ENCODE measurements around the gene EMID1. TPM values are rescaled to one million over a fixed set of nuclear protein-coding genes. Genes with fewer than 3 reads are reported as not detected.

EMID1 gene
- total RNA-seq, 1 donor from 2014 or later = 0.43 TPM

DNA sequence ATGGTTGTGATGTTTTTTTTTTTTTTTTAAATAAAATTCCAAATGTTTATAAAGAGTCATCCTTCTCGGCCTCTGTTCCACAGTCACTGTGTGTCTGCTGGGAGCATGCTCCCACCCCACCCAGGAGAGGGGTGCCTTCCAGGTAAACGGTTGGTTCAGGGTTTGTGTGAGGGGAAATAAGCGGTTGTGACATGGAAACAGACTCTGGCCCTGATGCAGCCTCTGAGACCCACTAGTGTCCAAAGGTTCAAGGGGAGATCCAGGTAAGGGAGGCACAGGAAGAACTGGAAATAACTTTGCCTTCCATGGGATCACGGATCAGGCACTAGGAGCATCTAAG lies 94.7 kb downstream of the EMID1 start:
- ATAC-seq (no peak), DNase-seq (ENCODE audit: missing footprints) (no peak)
- intact Hi-C loops (cut with DNase I) = no loop called here

DNA sequence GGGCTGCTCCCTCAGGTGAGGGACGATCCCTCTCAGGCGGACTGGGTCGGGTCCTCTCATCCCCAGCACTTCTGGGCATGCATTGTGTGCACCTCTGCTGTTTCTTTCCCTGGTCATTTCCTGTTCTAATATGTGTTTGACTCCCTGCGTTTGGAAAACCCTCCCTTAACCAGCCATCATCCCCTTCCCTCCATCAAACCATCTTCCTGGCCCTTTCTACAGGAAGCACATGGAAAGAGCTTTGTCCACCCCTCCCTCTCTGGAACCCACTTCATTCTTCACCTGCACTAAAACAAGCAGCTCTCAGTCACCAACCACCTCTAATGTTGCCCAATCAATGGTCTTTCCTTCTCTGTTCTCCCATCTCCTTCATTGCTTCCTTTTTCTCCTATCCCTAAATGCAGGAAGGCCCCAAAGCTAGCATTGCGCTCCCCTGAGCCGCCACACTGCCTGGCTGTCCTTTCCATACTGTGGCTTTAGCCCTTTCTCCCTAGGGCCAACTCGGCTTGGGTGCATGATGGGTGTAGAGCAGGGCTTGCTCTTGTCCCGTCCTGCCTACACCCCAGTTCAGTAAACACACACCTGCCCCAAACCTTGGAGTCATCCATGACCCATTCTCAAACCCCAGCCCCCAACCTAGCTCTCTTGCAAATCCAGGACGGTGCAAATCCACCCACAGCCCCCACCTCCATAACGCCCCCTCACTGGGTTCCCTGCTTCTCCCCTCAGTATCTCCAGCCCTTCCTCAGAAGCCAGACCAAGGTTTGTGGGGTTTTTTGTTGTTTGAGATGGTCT lies 95.3 kb downstream of the EMID1 start:
- intact Hi-C loops (cut with DNase I) = no loop called here
- ATAC-seq (no peak), DNase-seq (ENCODE audit: missing footprints) (no peak)

DNA sequence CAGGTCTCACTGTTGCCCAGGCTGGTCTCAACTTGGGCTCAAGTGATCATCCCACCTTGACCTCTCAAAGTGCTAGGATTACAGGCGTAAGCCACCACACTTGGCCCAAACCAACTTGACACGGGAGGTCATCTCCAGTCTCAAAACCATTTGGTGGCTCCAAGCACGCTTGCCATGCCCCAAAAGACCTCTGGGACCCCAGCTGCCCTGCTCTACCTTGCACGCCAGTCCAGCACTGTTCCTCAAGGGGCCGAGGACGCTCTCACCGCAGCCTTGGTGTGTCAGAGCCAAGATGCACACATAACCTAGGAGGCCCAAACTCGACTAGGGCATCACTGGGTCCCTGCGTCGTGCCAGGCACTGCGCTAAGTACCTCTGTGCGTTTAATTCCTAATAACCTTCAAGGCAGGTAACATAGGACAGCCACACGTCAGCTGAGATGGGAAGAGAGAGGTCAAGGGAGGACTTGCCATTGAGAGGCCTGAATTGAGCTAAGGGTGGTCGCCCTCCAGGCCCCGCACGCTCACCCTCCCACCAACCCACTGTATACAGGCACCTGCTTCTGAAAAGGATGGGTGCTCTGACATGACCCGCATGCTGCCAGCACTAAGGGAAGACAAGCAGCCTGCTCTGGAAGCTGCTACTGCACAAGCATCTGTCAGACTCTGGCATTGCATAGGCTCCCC lies 96.2 kb downstream of the EMID1 start:
- DNase-seq (ENCODE audit: missing footprints) (no peak), ATAC-seq (no peak)
- intact Hi-C loops (cut with DNase I) = no loop called here

DNA sequence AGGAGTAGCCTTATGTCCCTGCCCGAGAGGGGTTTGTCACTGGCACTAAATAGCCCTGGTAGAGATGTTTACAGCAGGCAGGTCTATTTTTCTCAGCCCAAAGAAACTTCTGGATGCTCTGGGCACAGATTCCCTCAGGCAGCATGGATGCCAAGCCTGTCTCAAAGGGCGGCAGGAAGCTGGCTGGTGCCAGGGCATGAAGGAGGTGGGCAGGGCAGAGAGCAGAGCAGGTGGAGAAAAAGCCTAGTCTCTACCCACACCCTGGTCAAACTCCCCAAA lies 96.6 kb downstream of the EMID1 start:
- no peak for ATAC-seq
- no peak for DNase-seq (ENCODE audit: missing footprints)
- intact Hi-C loops (cut with DNase I) = no loop called here

DNA sequence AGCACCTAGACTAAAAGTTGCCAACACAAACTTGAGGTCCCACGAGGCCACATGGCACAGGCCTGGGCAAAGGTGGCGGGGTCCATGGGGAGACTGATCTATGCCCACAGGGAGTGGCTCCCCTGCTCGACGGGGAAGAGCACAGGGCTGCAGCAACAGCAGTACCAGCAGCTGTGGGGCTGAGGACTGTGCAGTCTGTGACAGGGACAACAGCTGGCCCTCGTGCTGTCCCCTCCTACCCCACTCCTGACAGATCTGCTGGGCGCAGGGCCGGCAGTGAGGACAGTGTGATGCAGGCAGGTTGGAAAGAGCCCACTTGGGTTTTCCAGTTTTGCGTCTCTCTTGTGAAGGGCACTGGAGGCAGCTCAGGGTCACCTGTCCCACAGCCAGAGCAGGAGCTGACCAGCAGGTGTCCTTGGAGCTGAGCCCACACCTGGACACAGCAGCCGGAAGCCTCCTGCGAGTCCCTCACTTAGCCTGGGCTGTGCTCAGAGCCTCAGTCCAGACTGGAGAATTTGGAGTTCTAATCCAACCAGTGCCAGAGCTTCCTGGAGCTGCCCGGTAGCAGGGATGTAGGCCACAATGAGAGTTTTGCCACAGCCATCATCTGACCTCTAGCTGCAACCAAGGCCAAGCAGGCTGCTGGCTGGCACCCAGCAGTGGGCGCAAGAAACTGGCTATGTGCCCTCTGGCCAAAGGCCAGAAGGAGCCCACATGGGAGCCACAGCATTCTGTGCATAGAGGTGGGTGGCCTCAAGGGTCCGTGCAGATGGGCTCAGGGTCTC lies 97.2 kb downstream of the EMID1 start:
- ATAC-seq (no peak), DNase-seq (ENCODE audit: missing footprints) (no peak)
- intact Hi-C loops (cut with DNase I) = no loop called here

DNA sequence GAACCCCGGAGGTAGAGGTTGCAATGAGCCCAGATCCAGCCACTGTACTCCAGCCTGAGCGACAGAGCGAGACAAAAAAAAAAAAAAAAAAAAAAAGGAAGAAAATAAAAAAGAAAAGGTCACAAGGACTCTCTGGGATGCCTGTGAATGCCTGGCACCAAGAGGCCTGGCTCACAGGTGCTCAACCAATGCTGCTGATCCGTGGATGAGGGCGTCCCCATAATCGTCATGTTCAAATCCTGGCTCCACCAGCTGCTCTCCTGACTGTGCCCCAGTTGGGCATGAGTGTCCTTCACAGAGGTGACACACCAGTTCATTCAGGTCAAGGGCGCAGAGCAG lies 100.1 kb downstream of the EMID1 start:
- ATAC-seq = no peak
- intact Hi-C loops (cut with DNase I) = loop anchor here (1.0 to 2.0 kb wide), 2 partner anchors 37 to 53 kb away; partner anchors contain the start of gene EWSR1
- DNase-seq (ENCODE audit: missing footprints) = no peak

DNA sequence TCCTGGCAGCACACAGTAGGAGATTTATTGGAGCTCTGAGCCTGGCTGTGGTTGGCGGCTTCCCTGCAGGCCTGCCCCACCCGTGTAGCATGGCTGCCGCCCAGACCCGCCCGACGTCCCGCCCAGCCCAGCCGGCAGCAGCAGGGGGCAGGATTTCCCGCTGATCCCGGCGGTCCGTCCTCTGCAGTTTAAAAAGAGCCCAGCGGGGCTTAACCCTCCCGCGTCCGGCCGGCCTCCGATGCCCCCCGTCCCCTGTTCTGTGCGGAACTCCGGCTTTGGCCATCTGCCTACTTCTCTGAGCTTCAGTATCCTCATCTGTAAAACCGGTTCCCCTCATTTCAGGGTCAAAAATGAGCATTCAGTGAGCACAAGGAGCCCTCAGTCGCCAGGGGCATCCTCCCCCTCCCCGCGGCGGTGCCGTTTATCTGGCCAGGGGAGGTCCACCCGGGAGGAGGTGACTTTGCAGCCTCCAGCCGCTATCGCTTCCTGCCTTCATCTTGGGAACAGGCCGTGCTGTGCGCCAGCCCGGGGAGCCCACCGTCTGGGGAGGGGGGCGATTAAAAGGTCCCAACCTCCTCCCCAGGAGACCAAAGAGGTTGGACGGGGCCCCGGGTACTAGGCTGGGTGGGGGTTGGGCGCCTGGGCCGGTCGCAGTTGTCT lies 100.6 kb downstream of the EMID1 start, which contains the start of gene GAS2L1:
Gene GAS2L1, plus strand, starts transcription at position 476 of the 660 bp plus-strand sequence. CDS start 1,456 bp downstream, outside the sequence.
- intact Hi-C loops (cut with DNase I) = loop anchor here (1.0 to 2.0 kb wide), 2 partner anchors 38 to 53 kb away; partner anchors contain the start of gene EWSR1
- peak; percentile 76 for ATAC-seq

DNA sequence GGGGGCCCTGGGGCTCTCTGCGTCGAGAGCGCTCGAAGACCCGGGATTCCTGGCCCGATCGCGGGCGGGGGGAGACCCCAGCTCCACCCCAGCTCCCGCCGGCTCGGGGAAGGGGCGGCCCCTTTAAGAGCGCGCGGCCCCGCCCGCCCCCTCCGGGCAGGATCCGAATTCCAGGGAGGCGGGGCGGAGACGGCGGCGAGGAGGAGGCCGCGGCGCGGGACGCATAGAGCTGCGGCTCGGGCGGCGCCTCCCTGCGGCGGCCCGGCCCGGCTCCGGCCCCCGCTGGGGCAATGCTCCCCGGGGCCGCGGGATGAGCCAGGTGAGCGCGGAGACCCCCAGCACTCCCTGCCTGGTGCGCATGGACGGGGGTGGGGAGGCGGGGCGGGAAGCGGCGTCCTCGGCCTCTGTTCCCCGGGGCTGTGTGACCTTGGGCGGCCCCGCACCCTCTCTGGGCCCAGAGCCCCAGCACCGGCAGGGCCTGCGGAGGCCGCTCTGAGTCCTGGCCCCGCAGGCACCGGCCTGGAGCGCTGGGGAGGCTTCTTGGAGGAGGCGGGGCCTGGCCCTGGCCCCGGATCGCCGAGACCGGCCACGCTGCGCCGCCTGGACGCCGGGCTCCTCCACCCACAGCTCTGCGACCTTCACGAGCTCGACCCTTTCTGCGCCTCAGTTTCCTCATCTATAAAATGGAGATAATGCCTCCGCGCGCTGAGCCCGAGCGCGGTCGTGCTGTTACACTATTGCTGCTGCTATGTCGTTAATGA lies 101.3 kb downstream of the EMID1 start:
- intact Hi-C loops (cut with DNase I) = loop anchor here (1.0 to 2.0 kb wide), 2 partner anchors 38 to 52 kb away; partner anchors contain the start of gene EWSR1
- DNase-seq (ENCODE audit: missing footprints) (peak; percentile 93), ATAC-seq (peak; percentile 74)

More for the DNA sequence above, 100.6 kb downstream of the EMID1 start, which contains the start of gene GAS2L1:
- peak; percentile 92 for DNase-seq (ENCODE audit: missing footprints)

DNA sequence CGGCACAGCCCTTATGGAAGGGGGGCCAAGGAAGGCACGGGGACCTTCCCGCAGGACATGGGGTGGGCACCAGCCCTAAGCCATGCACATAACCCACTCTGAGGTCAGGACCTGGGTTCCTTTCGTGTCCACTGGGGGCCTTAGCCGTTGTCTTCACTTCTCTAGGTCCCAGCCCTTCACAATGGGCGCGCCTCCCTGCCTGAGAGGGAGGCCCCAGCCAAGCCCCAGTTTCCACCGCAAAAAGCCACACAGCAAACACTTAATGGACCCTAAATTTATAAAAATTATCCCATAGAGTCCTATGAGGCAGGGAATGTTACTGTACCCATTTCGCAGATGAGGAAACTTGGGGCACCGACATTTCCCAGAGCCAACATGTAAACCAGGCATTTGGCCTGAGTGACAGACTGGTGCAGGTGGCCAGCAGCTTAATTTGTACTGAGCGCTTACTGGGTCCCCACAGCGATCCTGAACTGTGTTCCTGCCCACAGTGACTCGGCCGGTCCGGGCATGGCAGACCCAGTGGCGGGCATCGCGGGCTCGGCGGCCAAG lies 102.0 kb downstream of the EMID1 start:
- intact Hi-C loops (cut with DNase I) = loop anchor here (2.0 kb wide), 1 partner anchor 39 kb away; the partner anchor contains the start of gene EWSR1
- DNase-seq (ENCODE audit: missing footprints) = no peak
- no peak for ATAC-seq

DNA sequence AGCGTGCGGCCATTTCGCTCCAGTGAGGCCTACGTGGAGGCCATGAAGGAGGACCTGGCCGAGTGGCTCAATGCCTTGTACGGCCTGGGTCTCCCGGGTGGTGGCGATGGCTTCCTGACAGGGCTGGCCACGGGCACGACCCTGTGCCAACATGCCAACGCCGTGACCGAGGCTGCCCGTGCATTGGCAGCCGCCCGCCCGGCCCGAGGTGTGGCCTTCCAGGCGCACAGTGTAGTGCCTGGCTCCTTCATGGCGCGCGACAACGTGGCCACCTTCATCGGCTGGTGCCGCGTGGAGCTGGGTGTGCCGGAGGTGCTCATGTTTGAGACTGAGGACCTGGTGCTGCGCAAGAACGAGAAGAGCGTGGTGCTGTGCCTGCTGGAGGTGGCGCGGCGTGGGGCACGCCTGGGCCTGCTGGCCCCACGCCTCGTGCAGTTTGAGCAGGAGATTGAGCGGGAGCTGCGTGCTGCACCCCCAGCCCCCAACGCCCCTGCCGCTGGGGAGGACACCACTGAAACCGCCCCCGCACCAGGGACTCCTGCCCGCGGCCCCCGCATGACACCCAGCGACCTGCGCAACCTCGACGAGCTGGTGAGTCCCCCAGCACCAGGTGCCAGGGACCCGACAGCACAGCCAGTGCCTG lies 102.6 kb downstream of the EMID1 start:
- ATAC-seq = no peak
- intact Hi-C loops (cut with DNase I) = no loop called here
- no peak for DNase-seq (ENCODE audit: missing footprints)

DNA sequence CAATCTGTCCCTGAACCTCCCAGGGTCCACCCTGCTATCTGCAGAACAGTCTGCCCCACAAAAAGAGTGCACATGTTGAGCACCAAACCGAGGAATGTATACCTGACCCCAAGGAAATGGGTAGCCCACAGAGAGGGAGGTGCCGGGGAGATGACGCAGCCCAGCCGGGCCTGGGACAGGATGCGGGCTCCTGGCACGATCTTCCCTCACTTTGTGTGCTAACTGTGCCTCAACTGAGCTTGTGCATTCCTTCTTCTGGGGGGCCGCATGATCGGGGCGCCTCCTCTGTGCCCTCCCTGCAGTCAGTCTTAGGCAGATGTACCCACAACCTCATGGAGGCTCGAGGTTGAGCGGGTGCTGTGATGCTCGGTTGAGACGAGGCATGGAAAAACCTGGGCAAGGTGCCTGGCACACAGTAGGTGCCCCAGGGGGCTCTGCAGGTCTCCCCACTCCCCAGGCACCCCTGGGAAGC lies 103.1 kb downstream of the EMID1 start:
- intact Hi-C loops (cut with DNase I) = no loop called here
- ATAC-seq = no peak
- DNase-seq (ENCODE audit: missing footprints) = no peak

Other genes with a start within 250 kb of the EMID1 start
- gene C22orf31, start 144.1 kb upstream of the EMID1 start, total RNA-seq = not detected
- gene KREMEN1, start 132.9 kb upstream of the EMID1 start, total RNA-seq = 48.8 TPM
- gene RHBDD3, start 62.1 kb downstream of the EMID1 start, total RNA-seq = 11.6 TPM
- gene EWSR1, start 62.4 kb downstream of the EMID1 start, total RNA-seq = 112 TPM
- 24.3 TPM for gene GAS2L1, start 100.8 kb downstream of the EMID1 start, total RNA-seq
- gene RASL10A, start 109.8 kb downstream of the EMID1 start, total RNA-seq = 1.1 TPM
- 29.2 TPM for gene AP1B1, start 182.7 kb downstream of the EMID1 start, total RNA-seq
- not detected for gene RFPL1, start 232.7 kb downstream of the EMID1 start, total RNA-seq

Data from Right ventricle myocardium inferior (tissue), 1 donor.